ENCODE data around the gene DMBT1.

GRCh38 chr10:122656741-122657140 lies 96.2 kb downstream of the DMBT1 start:
- TF ChIP-seq CTCF (IDR thresholded peaks at IDR 0.05) (no peak), POLR2A (IDR thresholded peaks at IDR 0.05) (no peak)

Measured in right lobe of liver (tissue), 4 donors.